K562 (cell line): ENCODE results near the gene PLEKHA6. TPM values are rescaled to one million over a fixed set of nuclear protein-coding genes. Genes with fewer than 3 reads are reported as not detected.

Source experiments
- ATF3 ChIP-seq, 2 experiments: fragments of 450-650 bp in 1 of 2; sonication (generic) in 1 of 2; formaldehyde crosslinking in 1 of 2; IDR thresholded peaks in 1 of 2; conservative IDR thresholded peaks in 1 of 2; 2 replicates each; pipeline versions ENCODE4 v1.6.1 to v1.8.1; 2016 to 2023; ENCODE audit warnings: mild to moderate bottlenecking in 2 of 2, moderate library complexity in 2 of 2, inconsistent platforms in 1 of 2, missing genetic modification reagents in 1 of 2
- CTBP1 ChIP-seq: fragments of 450-650 bp; IDR thresholded peaks from 2 replicates; pipeline ENCODE4 v1.6.1; 2016; ENCODE audit warnings: borderline replicate concordance
- LARP7 ChIP-seq: fragments of 450-650 bp; IDR thresholded peaks from 2 replicates; pipeline ENCODE4 v1.6.1; 2016
- NCOR1 ChIP-seq: fragments of 450-650 bp; IDR thresholded peaks from 2 replicates; pipeline ENCODE4 v1.6.1; 2016; ENCODE audit warnings: mild to moderate bottlenecking, moderate library complexity
- SNRNP70 ChIP-seq: fragments of 200-400 bp; formaldehyde crosslinking; optimal IDR thresholded peaks from 2 replicates; pipeline ENCODE3; 2017; ENCODE audit warnings: low read depth, low read length
- TAL1 ChIP-seq: fragments of 450-650 bp; IDR thresholded peaks from 2 replicates; pipeline ENCODE4 v1.6.1; 2016; ENCODE audit warnings: mild to moderate bottlenecking
- ZBTB1 ChIP-seq: sonication (generic); formaldehyde crosslinking; IDR thresholded peaks from 2 replicates; pipeline ENCODE4 v1.8.1; 2023; ENCODE audit warnings: missing genetic modification reagents, low read depth, mild to moderate bottlenecking, borderline replicate concordance
- ZNF740 ChIP-seq, 3 experiments: fragments of 200-800 bp in 1 of 3; sonication (Bioruptor generic) in 1 of 3; sonication (generic) in 1 of 3; formaldehyde crosslinking in 1 of 3; IDR thresholded peaks; 2 replicates each; pipeline versions ENCODE4 v1.6.1 to v1.8.0; 2016 to 2022; ENCODE audit warnings: mild to moderate bottlenecking in 2 of 3, missing compliant biosample characterization in 2 of 3, missing genetic modification characterization in 2 of 3, missing genetic modification reagents in 1 of 3
- polyA plus RNA-seq, 8 experiments: library from polyadenylated mRNA; depleted of rRNA in 4 of 8; stranded (reverse) in 5 of 8; unstranded in 3 of 8; fragments of >200 nt; fragmentation: Nextera tagmentation in 2 of 8; fragmentation: Illumina TruSeq in 1 of 8; extraction: Ambion mirVana in 2 of 8; extraction: Trizol in 1 of 8; gene quantifications; 2 replicates each; pipeline versions ENCODE4 v1.2.1 to v1.2.3, GENCODE V29; 2011 to 2014; ENCODE audit warnings: inconsistent platforms in 1 of 8, missing spikeins in 1 of 8
- total RNA-seq, 7 experiments: library from RNA; depleted of rRNA in 6 of 7; stranded (reverse); fragments of >200 nt in 6 of 7; fragmentation: Illumina TruSeq in 2 of 7; extraction: Trizol in 2 of 7; gene quantifications; 2 replicates each; pipeline versions ENCODE4 v1.2.1 to v1.2.3, GENCODE V29; 2011 to 2021; ENCODE audit warnings: low replicate concordance in 1 of 7

The PLEKHA6 gene
- total and polyA plus RNA-seq, 9 of the 15 experiments (the other 6 are each of a cell fraction or from before 2014, with no cell fraction given): under 0.01 to 0.33 (median 0.01) TPM; not detected in 4

DNA sequence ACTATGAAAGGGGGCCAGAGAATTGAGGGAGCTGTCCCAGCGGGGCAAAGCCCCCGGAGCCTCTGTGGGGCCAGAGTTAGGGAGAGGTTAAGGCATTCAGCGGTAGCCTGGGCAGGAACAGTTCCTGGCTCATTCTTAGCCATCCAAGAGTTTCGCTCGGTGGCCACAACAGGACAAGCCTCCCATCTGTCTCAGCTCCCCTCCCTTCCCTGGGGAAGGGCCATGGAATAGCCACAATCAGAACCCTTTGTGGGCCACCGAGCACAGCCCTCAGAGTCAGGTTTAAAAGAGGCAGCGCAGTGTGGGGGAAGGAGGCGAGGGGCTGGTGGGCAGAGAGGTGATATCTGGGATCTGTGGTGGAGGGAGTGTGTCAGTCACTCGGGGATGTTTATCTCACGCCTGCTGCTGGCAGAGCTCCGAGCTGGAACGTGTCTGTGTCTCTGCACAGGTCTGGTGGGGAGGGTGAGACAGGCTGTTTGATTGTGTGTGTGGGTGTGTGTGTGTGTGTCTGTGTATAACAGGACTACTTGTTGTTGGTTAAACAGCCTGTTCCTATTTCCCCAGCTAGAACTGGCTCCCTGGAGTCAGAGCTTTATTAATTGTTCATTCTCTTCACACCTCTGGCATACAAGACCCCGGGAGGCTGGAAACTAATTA lies 96.3 kb downstream of the PLEKHA6 start (continued):
- no peak for TF ChIP-seq ATF3 (IDR thresholded peaks at IDR 0.05)
- TF ChIP-seq ATF3 (CRISPR knock-in tag; conservative IDR thresholded peaks at IDR 0.05): no peak
- TF ChIP-seq ZNF740 (CRISPR knock-in tag; IDR thresholded peaks at IDR 0.05): 0 out of 2 replicates have a peak, but pooled peaks have one; percentile 20
- TF ChIP-seq ZNF740 (tag; IDR thresholded peaks at IDR 0.05): no peak
- TF ChIP-seq NCOR1: no peak
- no peak for TF ChIP-seq TAL1
- no peak for TF ChIP-seq ZBTB1 (CRISPR knock-in tag)
- no peak for TF ChIP-seq SNRNP70
- TF ChIP-seq CTBP1: no peak
- TF ChIP-seq LARP7: no peak
